T-helper 2 cell treated with Interferon-gamma antibody and Interleukin-4, amounts not matched to agents 5 μg/mL and 100 μg/mL, for 36 hours (primary cell): ENCODE data around the gene GAMT.
A peak's percentile ranks its signal among the peaks of the same experiment; 100 is the strongest.

Experiments used
- DNase-seq: peaks from one replicate; pipeline ENCODE4 v3.0.0; 2021; ENCODE audit warnings: low spot score
- H3K27ac Mint-ChIP-seq: one replicate; pipeline ENCODE4 v1.8.0; 2021; ENCODE audit warnings: mild to moderate bottlenecking, mixed read lengths
- H3K27me3 Mint-ChIP-seq: one replicate; pipeline ENCODE4 v1.8.0; 2021; ENCODE audit warnings: low read depth, mixed read lengths
- H3K36me3 Mint-ChIP-seq: one replicate; pipeline ENCODE4 v1.8.0; 2021; ENCODE audit warnings: low read depth, mixed read lengths
- H3K4me1 Mint-ChIP-seq: one replicate; pipeline ENCODE4 v1.8.0; 2021; ENCODE audit warnings: low read depth, mixed read lengths
- H3K4me3 Mint-ChIP-seq: one replicate; pipeline ENCODE4 v1.8.0; 2022; ENCODE audit warnings: mild to moderate bottlenecking, moderate library complexity, mixed read lengths
- H3K9me3 Mint-ChIP-seq: one replicate; pipeline ENCODE4 v1.8.0; 2021; ENCODE audit warnings: mixed read lengths

The GAMT gene

GRCh38 chr19:1369214-1369805 lies 32.0 kb downstream of the GAMT start:
- Mint-ChIP-seq H3K36me3 (peaks cover 20% of the 10 kb centered on the region), H3K4me1 (peaks cover 2% of the 10 kb centered on the region), H3K27me3 (no peaks in the 10 kb centered on the region), H3K9me3 (no peaks in the 10 kb centered on the region), H3K4me3 (no peak overlapping the region), H3K27ac (no peak overlapping the region)
- DNase-seq = no peak

- peaks cover 17% of the 10 kb centered on the region for H3K4me1 Mint-ChIP-seq
- no peaks in the 10 kb centered on the region for H3K27me3 Mint-ChIP-seq
- H3K9me3 Mint-ChIP-seq = no peaks in the 10 kb centered on the region
- H3K27ac Mint-ChIP-seq = no peak overlapping the region
- H3K4me3 Mint-ChIP-seq = no peak overlapping the region
- no peak for DNase-seq
- H3K36me3 Mint-ChIP-seq = peaks cover 17% of the 10 kb centered on the region
Measured at GRCh38 chr19:1366899-1367870, 34.2 kb downstream of the GAMT start.

DNA sequence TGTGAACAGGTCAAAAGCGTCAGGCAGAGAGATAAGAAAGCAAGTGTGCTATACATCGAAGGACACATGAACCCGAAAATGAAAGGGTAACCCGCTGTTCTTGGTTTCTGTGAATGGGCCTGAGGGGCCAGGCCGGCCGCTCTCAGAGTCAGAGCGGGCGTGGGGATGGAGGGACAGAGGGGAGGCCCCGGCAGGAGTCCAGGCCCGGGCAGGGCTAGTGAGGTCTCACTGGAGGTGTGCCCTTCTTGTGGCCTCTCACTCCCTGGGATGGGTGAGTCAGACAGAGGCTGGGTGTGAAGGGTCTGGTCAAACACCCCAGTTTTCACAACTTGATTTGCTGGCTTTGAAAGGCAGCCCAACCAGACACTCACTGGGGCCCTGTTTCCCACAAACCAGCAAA lies 35.0 kb downstream of the GAMT start:
- no peak overlapping the region for H3K4me3 Mint-ChIP-seq
- no peaks in the 10 kb centered on the region for H3K9me3 Mint-ChIP-seq
- H3K27ac Mint-ChIP-seq = no peak overlapping the region
- DNase-seq = no peak
- H3K27me3 Mint-ChIP-seq = no peaks in the 10 kb centered on the region
- peaks cover 20% of the 10 kb centered on the region for H3K4me1 Mint-ChIP-seq
- peaks cover 20% of the 10 kb centered on the region for H3K36me3 Mint-ChIP-seq

DNA sequence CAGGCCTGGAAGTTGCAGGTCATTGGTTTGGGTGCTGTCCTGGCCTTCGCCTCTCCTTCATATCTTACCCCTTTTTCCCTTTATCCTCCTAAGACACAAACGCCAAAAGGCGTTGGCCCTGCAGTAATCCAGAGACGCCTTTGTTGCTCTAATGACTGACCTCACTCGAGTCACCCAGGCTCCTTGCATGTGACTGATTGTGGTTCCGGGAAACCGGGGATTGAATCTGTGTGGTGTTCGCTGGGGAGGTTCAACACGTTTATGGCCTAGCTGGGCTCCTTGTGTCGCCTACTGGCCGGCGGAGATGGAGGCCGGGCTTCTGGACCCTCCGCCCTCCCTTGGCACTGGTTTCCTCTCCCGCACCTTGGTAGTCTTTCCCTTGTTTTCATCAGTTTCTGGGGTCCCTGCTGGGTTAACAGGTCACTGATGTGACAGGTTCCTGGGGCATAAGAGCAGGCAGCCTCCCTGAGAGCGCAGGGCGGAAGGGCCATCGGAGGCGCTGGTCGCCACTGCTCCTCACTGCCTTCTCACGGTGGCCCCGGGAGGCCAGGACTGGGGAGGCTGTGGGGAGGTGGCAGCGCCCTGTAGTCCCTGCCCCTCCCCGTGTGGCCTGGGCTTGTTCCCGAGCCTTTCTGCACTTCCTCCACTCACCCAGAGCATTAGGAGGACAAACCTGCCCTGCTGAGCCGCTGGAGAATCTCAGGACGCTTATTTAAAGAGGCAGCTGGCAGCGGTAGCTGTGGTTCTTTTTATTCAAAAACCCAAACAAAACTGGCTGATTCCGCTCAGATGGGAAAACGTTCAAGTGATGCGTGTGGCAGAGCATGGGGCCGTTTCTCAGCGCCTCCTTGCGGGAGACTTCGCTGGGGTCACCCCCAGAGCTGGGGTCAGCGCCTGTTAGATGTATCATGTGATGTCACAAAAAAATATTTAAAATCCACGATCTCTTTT lies 35.7 kb downstream of the GAMT start:
- H3K9me3 Mint-ChIP-seq = no peaks in the 10 kb centered on the region
- no peak overlapping the region for H3K27ac Mint-ChIP-seq
- H3K4me3 Mint-ChIP-seq = no peak overlapping the region
- peaks cover 20% of the 10 kb centered on the region for H3K36me3 Mint-ChIP-seq
- DNase-seq = no peak
- H3K4me1 Mint-ChIP-seq = peaks cover 20% of the 10 kb centered on the region
- H3K27me3 Mint-ChIP-seq = no peaks in the 10 kb centered on the region

DNA sequence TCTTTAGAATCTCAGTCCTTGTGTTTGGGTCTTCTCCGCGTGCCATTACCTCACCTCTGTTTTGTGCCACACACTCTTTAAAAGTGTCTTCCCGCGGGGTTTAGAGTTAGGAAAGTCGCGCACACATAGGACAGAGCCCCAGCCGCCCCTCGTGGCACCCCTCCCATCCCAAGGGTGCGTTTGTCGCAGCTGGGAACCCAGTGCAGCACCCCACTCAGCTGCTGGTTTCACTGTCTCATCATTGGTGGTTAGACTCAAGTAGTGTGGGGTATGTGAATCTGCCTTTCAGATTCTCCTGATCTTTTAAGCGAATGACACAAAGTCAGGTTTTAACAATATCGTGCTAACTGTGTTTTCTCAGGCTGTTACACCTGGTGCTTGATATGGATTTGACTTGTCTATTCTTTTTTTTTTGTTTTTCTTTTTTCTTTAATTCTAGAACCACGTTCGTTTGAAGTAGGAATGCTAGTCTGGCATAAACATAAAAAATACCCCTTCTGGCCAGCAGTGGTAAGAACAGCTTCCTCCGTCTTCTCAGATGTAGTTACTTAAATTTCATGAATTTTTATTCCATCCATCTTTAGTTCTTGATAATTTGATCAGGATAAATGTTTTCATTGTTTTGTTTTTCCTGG lies 37.2 kb downstream of the GAMT start:
- Mint-ChIP-seq H3K36me3 (peaks cover 25% of the 10 kb centered on the region), H3K4me1 (peaks cover 20% of the 10 kb centered on the region), H3K4me3 (peak overlapping the region; percentile 48), H3K9me3 (no peaks in the 10 kb centered on the region), H3K27ac (peak overlapping the region; percentile 4), H3K27me3 (no peaks in the 10 kb centered on the region)
- no peak for DNase-seq

DNA sequence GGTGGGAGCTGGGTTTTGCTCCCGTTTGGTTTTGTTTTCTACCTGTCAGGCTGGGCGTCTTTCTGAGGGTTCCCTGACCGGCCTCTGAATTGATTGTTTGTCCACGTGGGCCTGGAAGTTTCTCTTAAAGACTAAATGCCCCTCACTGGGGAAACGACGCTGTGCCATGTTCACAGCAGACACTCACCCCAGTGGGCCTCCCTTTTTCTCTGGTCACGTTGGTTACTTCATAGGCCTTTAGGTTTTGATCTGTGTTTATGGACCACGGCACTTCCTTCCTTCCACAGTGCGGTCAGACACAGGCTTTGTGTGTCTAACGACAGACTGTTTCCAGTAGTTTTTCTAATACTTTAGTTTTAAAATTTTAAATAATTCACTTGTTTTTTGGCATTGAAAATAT lies 37.7 kb downstream of the GAMT start:
- DNase-seq = no peak
- Mint-ChIP-seq H3K9me3 (no peaks in the 10 kb centered on the region), H3K27ac (peak overlapping the region; percentile 70), H3K36me3 (peaks cover 30% of the 10 kb centered on the region), H3K4me1 (peaks cover 20% of the 10 kb centered on the region), H3K4me3 (peak overlapping the region; percentile 48), H3K27me3 (no peaks in the 10 kb centered on the region)

DNA sequence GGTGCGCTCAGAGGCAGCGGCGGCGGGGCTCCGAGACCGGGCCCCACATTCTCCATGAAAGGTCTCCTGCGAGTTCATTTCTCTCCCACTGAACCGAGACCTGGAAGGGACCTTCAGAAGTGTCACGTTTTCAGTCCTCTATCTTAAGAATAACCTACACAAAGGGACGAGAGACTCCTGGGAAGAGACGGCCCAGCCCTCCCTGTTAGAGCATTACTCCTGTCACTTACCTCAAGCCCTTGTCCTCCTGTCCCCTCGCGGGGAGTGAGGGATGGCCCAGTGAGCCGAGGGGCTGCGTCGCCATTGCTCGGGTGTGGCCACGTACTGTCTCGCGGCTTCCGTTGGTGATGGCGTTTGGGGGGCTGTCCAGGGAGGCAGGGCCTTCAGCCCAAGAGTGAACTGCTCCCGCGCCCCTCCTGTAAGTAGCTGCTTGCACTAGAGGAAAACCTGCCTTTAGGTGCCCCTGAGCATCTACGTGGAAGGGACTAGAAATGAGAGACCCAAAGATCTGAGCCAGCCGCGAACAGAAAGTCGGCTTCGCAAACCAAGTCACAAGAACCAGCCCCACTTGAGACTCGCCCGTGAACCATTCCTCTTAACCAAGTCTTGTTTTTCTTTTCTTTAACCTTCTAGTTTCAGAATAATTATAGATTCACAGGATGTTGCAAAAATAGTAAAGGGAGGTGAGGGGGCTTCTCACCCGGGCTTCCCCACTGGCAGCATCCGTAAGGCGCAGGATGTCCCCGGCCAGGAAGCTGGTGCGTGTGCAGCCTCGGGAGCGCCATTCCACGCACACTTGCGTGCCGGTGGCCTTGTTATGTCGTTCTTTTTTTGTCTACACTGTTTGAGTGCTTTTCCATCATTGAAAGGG lies 38.7 kb downstream of the GAMT start:
- Mint-ChIP-seq H3K36me3 (peaks cover 37% of the 10 kb centered on the region), H3K4me1 (peaks cover 20% of the 10 kb centered on the region), H3K9me3 (no peaks in the 10 kb centered on the region), H3K4me3 (peak overlapping the region; percentile 48), H3K27me3 (no peaks in the 10 kb centered on the region), H3K27ac (no peak overlapping the region)
- no peak for DNase-seq

- no peak for DNase-seq
- Mint-ChIP-seq H3K4me1 (peaks cover 24% of the 10 kb centered on the region), H3K36me3 (peaks cover 38% of the 10 kb centered on the region), H3K4me3 (no peak overlapping the region), H3K27me3 (no peaks in the 10 kb centered on the region), H3K9me3 (no peaks in the 10 kb centered on the region), H3K27ac (no peak overlapping the region)
Measured at GRCh38 chr19:1361601-1362386, 39.5 kb downstream of the GAMT start.

DNA sequence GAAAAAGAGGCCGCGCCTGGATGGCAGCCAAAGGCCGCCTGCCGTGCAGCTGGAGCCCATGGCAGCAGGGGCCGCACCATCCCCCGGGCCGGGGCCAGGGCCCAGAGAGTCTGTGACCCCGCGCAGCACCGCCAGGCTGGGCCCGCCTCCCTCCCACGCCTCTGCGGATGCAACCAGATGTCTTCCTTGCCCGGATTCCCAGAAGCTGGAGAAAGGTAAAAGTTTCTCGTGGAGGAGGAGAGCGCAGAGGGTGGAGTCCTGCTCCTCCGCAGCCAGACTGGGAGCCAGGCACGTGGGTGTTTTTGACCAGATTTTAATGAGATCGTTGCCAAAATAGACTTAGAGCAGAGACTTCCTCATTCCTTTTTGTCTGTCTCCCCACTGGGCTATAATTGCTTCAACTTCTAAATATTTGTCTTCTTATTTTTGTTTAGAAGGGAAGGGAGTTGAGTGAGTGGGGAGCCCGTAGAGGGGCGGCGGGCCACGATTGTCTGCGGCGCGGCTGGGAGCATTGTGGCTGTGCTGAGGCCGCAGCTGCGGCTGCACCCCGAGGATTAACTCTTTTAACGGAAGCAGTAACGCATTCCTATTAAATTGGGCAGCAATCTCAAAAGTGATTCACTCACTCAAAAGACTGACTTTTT lies 40.4 kb downstream of the GAMT start:
- Mint-ChIP-seq H3K4me1 (peaks cover 27% of the 10 kb centered on the region), H3K27me3 (no peaks in the 10 kb centered on the region), H3K9me3 (no peaks in the 10 kb centered on the region), H3K36me3 (peaks cover 39% of the 10 kb centered on the region), H3K4me3 (no peak overlapping the region), H3K27ac (no peak overlapping the region)
- no peak for DNase-seq

DNA sequence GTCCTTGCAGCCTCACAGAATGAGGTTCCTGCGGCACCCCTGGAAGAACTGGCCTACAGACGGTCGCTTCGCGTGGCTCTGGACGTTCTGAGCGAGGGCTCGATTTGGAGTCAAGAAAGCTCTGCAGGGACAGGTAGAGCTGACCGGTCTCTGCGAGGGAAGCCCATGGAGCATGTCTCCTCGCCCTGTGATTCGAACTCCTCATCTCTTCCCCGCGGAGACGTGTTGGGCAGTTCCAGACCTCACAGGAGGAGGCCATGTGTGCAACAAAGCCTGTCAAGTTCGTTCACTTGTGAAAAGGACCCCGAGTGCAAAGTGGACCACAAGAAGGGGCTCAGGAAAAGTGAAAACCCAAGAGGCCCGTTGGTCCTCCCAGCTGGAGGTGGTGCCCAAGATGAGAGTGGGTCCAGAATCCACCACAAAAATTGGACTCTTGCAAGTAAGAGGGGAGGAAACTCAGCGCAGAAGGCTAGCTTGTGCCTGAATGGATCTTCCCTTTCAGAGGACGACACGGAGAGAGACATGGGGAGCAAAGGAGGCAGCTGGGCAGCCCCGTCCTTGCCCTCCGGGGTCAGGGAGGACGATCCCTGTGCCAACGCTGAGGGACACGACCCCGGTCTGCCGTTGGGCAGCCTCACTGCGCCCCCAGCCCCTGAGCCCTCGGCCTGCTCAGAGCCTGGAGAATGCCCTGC lies 41.1 kb downstream of the GAMT start:
- H3K4me1 Mint-ChIP-seq = peaks cover 33% of the 10 kb centered on the region
- no peaks in the 10 kb centered on the region for H3K27me3 Mint-ChIP-seq
- H3K36me3 Mint-ChIP-seq = peaks cover 41% of the 10 kb centered on the region
- no peak overlapping the region for H3K27ac Mint-ChIP-seq
- H3K4me3 Mint-ChIP-seq = no peak overlapping the region
- no peak for DNase-seq
- H3K9me3 Mint-ChIP-seq = no peaks in the 10 kb centered on the region

- Mint-ChIP-seq H3K27me3 (no peaks in the 10 kb centered on the region), H3K4me1 (peaks cover 20% of the 10 kb centered on the region), H3K4me3 (no peak overlapping the region), H3K9me3 (no peaks in the 10 kb centered on the region), H3K27ac (no peak overlapping the region), H3K36me3 (peaks cover 34% of the 10 kb centered on the region)
- no peak for DNase-seq
Measured at GRCh38 chr19:1357531-1358109, 43.7 kb downstream of the GAMT start.
